GM19193 (cell line): ENCODE data around the gene TTC3.

Source experiments
- POLR2A ChIP-seq: IDR thresholded peaks from 4 replicates; pipeline ENCODE4 v1.6.1; 2011; ENCODE audit not compliant: insufficient read depth, insufficient read length; ENCODE audit errors: extremely low read depth

TTC3 gene

DNA sequence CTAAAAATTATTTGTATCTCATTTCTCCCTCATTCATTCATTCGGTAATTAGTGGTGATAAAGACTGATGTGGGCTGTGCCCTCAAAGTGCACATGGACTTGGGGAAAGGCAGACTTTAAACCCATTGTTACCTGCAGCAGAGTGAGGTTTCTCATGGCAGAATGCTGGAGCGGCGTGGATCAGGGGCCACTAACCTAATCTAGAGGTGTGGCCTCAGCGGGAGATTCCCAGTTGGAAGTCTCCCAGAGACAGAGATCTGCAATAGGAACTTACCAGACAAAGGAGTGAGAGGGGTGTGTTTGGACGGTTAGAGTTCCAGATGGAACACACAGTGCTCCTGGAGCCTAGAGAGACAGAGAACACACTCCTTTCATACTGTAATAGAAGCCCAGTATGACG, 120.6 kb downstream of the TTC3 start:
- no peak for TF ChIP-seq POLR2A

DNA sequence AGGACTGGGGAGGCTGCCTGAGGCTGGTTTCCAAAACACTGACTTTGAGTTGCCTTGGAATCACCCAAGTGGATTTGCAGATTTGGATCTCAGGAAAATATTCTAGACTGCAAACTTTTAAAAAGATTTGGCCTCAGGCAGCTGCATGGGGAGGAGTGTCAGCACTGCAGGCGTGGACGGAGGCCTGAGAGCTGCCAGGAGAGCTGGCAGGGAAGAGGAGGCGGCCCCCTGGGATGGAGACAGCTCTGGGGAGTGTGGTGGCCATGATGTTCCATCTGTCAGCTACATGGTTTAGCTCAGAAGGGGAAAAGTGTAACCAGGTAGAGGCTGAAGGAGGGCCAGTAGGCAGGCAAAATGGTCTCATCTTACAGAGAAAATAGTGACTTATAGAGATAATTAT, 122.0 kb downstream of the TTC3 start:
- no peak for TF ChIP-seq POLR2A

DNA sequence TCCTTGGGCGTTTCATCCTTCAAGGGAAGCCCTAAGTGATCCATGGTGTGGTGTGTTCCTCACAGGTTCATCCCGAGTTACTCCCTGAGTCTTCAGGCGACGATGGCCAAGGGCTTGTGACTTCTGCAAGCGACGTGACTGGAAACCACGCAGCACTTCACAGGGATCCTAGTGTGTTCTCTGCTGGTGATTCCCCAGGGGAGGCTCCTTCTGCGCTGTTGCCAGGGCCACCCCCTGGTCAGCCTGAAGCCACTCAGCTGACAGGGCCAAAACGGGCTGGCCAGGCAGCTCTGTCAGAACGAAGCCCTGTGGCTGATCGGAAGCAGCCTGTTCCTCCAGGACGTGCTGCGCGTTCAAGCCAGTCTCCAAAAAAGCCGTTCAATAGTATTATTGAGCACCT, 122.6 kb downstream of the TTC3 start:
- no peak for TF ChIP-seq POLR2A

DNA sequence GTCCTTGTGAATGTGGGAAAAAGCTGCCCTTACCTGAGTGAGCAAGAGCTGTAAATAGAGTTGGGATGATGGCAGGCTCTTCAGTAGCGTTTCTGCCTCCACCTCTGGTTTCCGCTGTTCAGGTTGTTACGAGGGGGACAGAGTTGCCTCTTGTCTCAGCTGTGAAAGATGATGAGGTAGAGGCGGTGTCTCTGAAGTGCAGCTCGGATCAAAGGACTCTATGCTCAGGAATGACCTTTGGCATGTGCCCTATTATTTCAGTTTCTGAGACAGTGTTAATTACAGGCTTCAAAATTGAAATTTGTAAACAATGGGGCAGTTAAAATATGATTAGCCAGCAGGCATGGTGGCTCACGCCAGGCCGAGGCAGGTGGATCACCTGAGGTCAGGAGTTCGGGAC, 123.8 kb downstream of the TTC3 start:
- no peak for TF ChIP-seq POLR2A

DNA sequence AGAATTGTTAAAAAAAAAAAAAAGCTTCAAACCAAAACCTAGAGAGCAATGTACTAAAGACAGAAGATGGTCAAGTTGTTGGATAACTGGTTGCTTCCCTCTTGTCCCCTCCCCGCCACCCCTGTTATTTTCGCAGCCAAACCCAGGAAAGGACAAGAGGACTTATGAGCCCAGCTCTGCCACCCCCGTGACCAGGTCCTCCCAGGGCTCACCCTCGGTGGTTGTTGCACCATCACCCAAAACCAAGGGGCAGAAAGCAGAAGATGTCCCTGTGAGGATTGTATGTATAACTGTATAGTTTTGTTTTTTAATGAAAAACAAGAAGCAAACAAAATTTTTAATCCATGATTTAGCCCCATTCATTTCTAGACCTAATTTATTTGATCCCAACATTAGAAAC, 124.7 kb downstream of the TTC3 start:
- no peak for TF ChIP-seq POLR2A

DNA sequence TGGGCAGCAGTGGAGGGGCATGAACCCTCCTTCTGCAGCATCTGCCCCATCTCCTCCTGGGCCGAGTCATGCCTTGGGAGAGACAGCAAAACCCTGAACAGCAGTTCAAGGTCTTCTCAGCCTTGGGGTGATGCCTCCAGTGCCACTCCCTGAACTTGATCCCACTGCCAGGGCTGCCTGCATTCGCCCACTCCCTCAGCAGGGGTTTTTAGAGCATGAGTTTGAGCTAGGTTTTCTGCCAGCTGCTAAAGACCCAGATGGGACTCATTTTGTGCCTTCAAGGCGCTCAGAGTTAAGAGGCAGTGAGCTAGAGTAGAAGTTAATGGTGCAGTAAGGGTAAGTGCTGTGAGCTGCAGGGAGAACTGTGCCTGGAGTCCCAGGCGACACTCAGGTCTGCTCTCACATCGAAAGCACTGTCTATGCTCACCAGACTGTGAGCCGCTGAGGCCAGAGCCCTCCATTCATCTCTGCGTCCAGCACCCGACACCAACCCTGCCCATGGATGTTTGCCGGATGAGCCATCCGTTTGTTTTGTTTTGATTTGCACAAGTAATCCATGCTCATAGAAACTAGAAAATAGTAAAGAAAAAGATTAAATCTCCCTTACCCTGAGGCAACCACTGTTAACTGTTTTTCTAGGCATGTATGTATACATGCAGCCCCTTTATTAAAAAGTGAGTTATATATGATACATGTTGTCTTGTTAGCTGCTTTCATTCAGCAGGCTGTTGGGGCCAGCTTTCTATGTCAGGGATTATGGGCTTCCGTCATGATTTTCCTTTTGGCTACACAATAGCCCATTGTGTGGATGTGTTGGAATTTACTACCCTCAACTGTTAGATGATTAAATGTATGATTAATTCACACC, 126.2 kb downstream of the TTC3 start:
- TF ChIP-seq POLR2A, result no peak

DNA sequence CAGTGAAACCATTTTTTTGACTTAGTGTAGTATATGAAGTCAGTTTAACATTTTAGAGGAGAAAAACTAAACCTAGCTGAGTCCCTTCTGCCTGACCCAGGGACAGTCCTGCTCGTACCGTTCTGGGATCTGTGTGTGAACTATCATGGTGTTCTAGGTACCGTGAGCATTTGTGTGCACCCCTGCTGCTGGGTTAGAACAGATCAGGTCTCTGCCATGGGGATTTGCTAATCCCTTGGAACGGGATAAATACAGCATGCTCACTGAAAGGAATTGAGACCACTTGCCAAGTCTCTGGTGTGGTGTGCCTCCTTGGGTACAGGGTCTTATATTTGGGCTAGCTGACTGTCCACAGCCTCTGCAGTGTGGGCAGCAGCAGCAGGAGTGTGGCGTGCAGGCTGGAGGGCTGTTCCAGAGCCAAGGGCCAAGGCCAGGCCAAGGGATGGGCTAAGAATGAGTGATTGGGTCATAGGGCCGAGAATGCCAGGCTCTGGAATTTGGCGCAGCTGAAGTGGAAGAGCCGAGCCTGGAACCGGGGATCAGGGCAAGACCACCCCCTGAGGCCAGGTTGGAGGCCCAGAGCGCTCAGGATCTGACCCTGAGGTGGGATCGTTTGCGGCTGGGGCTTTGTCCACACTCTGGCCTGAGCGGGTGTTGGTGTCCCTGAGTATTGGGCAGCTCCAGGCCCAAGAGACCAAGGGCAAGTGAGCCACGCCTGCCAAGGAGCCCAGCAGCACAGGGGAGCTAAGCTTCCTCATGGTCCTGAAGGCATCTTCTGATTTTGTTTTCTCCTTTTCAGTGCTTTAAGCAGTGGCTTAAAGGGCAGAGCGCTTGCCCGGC, 127.8 kb downstream of the TTC3 start:
- TF ChIP-seq POLR2A, result no peak

DNA sequence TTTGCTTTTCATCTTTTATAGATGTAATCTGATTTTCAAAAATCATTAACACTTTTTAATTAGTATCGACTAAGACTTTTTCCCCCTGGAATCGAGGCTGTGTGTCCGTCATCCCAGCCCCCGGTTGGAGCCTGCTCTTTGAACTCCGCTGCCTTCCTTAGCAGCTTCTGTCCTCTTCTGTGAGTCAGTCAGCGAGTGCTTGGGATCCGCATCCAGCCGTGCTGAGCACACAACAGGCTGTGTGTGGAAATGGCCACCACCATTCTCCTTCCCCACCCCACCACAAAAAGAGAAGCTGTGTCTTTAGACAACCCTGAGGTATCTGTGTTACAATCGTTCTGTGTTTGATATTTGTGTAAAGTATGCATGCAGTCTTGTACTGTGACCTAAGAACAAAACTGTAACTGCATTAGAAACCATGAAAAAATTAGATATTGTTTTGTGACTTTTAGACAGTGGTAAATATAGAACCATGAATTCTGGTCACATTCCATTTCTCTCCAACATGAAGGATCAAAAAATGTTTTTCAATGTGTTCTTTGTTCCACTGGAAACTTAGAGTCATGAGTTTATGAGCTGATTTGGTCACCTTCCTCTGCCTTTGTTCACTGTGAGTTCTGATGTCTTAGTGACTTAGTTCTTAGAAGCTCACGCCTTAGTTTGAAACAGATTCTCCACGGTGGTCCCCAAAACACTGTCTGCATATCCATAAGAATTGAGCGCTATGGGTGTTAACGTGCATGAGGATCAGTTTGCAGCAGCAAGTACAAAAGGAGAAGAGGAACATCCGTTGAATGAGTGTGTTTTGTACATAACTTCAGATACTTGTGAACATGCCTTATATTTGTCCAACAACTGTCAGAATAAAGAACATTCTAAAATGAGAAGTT, 129.4 kb downstream of the TTC3 start:
- TF ChIP-seq POLR2A, result no peak

DNA sequence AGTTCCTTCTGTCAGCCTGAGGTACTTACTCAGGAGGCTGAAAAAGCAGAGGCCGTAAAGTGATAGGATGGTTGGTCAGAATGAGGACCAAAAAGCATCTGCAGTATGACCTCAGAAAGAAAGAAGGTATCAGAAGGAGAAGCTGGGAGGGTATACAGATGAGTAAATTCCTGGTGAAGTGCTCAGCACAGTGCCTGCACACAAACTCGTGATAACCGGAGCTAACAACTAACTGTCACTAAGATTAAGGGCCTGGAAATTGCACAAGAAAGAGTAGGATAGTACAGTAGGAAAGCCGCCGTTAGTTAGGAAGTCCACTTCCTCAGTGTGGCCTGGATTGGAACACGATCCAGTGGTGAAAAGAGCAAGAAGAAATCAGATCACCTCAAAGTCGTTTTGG, 131.5 kb downstream of the TTC3 start:
- TF ChIP-seq POLR2A, result no peak

DNA sequence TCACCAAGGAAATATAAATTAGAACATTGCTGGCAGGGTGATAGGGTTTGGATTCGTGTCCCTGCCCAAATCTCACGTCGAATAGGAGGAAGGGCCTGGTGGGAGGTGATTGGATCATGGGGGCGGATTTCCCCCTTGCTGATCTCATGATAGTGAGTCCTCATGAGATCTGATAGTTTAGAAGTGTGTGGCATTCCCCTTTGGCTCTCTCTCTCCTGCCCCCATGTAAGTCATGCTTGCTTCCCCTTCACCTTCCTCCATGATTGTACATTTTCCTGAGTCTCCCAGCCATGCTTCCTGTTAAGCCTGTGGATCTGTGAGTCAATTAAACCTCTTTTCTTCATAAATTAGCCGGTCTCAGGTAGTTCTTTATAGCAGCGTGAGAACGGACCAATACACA, 133.4 kb downstream of the TTC3 start:
- TF ChIP-seq POLR2A, result no peak

DNA sequence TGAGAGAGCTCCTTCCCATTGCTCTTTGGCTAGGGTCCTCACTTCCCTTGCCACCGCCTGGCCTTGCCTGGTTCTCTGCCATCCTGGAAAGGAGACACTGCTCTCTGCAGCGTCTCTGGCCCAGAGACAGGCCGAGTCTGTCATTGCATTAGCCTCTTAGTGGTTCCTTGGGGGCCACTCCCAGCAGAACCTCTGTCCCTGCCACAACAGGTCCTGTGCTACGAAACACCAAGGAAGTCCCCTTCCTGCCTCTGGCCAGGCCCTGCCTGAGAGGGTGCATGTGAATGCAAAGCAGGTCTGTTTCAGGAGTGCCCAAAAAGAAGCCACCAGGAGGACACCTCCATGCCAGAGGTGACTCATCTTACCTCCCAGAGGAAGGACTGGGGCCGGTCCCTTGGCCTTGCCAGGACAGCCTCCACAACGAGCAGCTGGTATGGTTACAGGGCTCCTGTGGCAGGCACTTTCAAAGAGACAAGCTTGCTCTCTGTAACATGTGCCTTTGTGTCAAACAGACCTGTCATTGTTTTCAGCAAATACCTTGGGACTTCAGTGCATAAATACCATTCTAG, 134.5 kb downstream of the TTC3 start:
- peak; percentile 54 for TF ChIP-seq POLR2A

DNA sequence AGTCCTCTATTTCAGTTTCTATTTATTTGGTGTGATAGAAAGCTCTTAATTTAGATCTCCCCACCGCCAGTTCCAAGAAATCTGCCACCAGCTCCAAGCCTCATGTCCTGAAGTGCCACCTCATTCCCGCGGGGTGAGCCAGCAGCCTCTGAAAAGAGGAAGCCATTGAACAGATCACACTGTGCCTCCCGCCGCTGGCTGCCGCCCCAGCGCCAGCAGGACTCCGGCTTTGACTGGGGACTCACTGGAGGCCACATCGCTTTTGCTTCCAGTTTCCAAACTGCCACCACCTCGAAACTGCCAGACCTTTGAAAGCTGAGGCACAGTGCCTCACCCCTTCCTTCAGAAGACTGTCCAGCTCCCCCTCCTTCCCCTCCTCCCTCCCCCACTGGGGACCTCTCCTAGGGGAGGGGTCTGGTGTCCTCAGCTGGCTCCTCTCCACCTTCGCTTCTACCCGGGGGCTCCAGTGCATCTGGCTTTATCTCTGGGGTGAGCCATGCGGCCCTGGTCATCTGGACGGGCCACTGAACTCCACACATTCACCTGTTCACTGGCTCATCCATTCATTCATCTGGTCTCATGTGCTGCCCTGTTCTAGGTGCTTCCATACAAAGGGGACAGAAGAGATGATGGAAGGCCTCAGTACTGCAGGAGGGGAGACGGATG, 135.1 kb downstream of the TTC3 start:
- TF ChIP-seq POLR2A, result peak; percentile 67

DNA sequence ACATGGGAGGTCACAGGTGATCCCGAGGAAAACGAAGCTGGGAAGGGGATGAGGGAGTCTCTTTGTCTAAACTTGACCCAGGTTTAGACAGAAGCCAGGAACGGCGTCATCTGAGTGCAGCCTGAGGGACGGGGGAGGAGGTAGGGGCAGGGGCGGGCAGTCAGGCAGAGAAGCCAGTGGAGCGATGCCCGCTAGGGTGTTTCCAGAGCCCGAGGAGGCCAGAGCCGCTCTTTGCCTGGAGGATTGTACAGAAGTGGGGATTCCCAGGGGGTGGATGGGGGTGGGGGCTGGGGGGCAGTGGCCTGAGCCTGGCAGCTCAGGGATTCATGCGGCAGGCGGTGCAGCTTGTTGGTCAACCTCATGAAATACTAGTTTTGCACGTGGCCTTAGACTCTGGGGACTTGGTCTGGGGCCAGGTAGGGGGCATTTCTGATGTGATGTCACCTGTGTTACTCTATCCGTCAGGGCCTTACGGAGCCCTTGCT, 135.7 kb downstream of the TTC3 start:
- TF ChIP-seq POLR2A, result no peak

DNA sequence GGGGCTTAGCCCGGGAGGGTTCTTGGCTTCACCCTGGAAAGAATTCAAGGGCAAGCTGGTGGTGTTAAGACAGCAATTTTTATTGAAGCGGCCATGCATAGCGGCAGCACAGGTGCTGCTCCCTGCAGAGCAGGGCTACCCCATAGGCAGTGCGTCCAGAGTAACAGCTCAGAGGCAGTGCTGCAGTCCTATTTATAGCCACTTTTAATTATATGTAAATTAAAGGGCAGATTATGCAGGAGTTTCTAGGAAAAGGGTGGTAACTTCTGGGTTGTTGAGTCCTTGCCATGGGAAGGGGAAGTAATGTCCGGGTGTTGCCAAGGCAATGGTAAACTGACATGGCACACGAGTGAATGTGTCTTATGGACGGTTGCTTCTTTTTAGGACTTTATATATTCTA, 137.1 kb downstream of the TTC3 start:
- no peak for TF ChIP-seq POLR2A
